Epithelial cell of esophagus (primary cell): Measurements from ENCODE around the gene TMEM240.
"Not testable (repeated sequence)": the region's sequence is repeated elsewhere in the genome, so short reads cannot be mapped to it uniquely, and the experiment has no call there.

Experiments used
- DNase-seq: peaks from one replicate; pipeline ENCODE4 v3.0.0; 2010; ENCODE audit warnings: low read depth
- H3K4me3 ChIP-seq: 2 replicates; pipeline ENCODE4 v1.5.1; 2011; ENCODE audit warnings: mild to moderate bottlenecking, low read length, control low read depth
- CTCF ChIP-seq: IDR thresholded peaks from 2 replicates; pipeline ENCODE4 v1.5.1; 2011; ENCODE audit warnings: low read depth, mild to moderate bottlenecking, low read length, control low read depth, inconsistent platforms; ENCODE audit not compliant: insufficient read depth; ENCODE audit errors: missing control alignments

Gene TMEM240

GRCh38 chr1:1531947-1532346 lies 8.5 kb downstream of the TMEM240 start:
- no peak for DNase-seq
- no peak overlapping the region for H3K4me3 ChIP-seq
- no peak for TF ChIP-seq CTCF

- TF ChIP-seq CTCF = no peak
- no peak for DNase-seq
- no peak overlapping the region for H3K4me3 ChIP-seq
Observed at GRCh38 chr1:1529936-1530335, 10.5 kb downstream of the TMEM240 start.

- H3K4me3 ChIP-seq = no peak overlapping the region
- DNase-seq = no peak
- no peak for TF ChIP-seq CTCF
Observed at GRCh38 chr1:1529321-1529720, 11.1 kb downstream of the TMEM240 start.

GRCh38 chr1:1528301-1529267 lies 11.8 kb downstream of the TMEM240 start:
- no peak overlapping the region for H3K4me3 ChIP-seq
- DNase-seq = no peak
- TF ChIP-seq CTCF = no peak

GRCh38 chr1:1527092-1527816 lies 13.2 kb downstream of the TMEM240 start:
- no peak for DNase-seq
- TF ChIP-seq CTCF = no peak
- no peak overlapping the region for H3K4me3 ChIP-seq

GRCh38 chr1:1526476-1526875 lies 13.9 kb downstream of the TMEM240 start:
- H3K4me3 ChIP-seq, DNase-seq: not testable (repeated sequence)

- H3K4me3 ChIP-seq, DNase-seq: not testable (repeated sequence)
Observed at GRCh38 chr1:1524750-1525383, 15.6 kb downstream of the TMEM240 start.

- H3K4me3 ChIP-seq, DNase-seq: not testable (repeated sequence)
Observed at GRCh38 chr1:1523651-1524050, 16.8 kb downstream of the TMEM240 start.

- not testable (repeated sequence) for DNase-seq, H3K4me3 ChIP-seq
Observed at GRCh38 chr1:1523226-1523625, 17.2 kb downstream of the TMEM240 start.

GRCh38 chr1:1522536-1522935 lies 17.9 kb downstream of the TMEM240 start:
- not testable (repeated sequence) for DNase-seq, H3K4me3 ChIP-seq
